Naive thymus-derived CD4-positive, alpha-beta T cell (primary cell): Measurements from ENCODE around the gene SLCO3A1. TPM values are rescaled to one million over a fixed set of nuclear protein-coding genes. Genes with fewer than 3 reads are reported as not detected.

ENCODE experiments used
- ATAC-seq: fragments of 150-1000 bp; cut with Tn5 transposase; 2 replicates; pipeline ENCODE4 v1.10.0; 2021; ENCODE audit warnings: mild to moderate bottlenecking, moderate library complexity
- CTCF ChIA-PET: fragments of 350-600 bp; sonication (Branson Sonifier 250); formaldehyde crosslinking; loops from one replicate; lab custom pipeline; 2021; ENCODE audit warnings: antibody characterized with exemption; lab: Charles Lee
- POLR2A ChIA-PET: fragments of 350-600 bp; sonication (Branson Sonifier 250); formaldehyde crosslinking; loops from one replicate; lab custom pipeline; 2021; ENCODE audit warnings: antibody characterized with exemption, inconsistent platforms; lab: Charles Lee
- DNase-seq, 9 donors: peaks; one replicate each; pipeline versions ENCODE4 v3.0.0 to v3.0.0-alpha.2; 2020 to 2022; ENCODE audit warnings: mixed read lengths in 1 of 9
- H3K27ac ChIP-seq: one replicate; pipeline ENCODE4 v1.7.0; 2013; ENCODE audit warnings: mild to moderate bottlenecking, low read depth, low read length, moderate library complexity
- H3K27me3 ChIP-seq, 2 donors: one replicate each; pipeline ENCODE4 v1.7.0; 2013; ENCODE audit warnings: low read length in 2 of 2, mild to moderate bottlenecking in 2 of 2, moderate library complexity in 2 of 2; ENCODE audit not compliant: control insufficient read depth in 2 of 2, insufficient read depth in 2 of 2
- H3K36me3 ChIP-seq, 3 experiments: 1 replicate in 2 of 3; 2 replicates in 1 of 3; pipeline ENCODE4 v1.7.0; 2013; ENCODE audit warnings: low read length in 3 of 3, mild to moderate bottlenecking in 3 of 3, moderate library complexity in 1 of 3; ENCODE audit not compliant: insufficient read depth in 3 of 3, control insufficient read depth in 2 of 3
- H3K4me1 ChIP-seq, 2 donors: one replicate each; pipeline ENCODE4 v1.7.0; 2013; ENCODE audit warnings: low read length in 2 of 2, mild to moderate bottlenecking in 2 of 2, moderate library complexity in 1 of 2; ENCODE audit not compliant: control insufficient read depth in 2 of 2, insufficient read depth in 2 of 2
- H3K4me3 ChIP-seq: 2 replicates; pipeline ENCODE4 v1.7.0; 2013; ENCODE audit warnings: mild to moderate bottlenecking, low read length
- H3K9me3 ChIP-seq, 3 experiments: 1 replicate in 2 of 3; 2 replicates in 1 of 3; pipeline ENCODE4 v1.7.0; 2013; ENCODE audit warnings: low read length in 3 of 3; ENCODE audit not compliant: control insufficient read depth in 2 of 3
- H3K27ac Mint-ChIP-seq, 9 donors: one replicate each; pipeline ENCODE4 v1.8.0; 2020 to 2022; ENCODE audit warnings: mixed read lengths in 9 of 9, mild to moderate bottlenecking in 8 of 9, moderate library complexity in 5 of 9, inconsistent platforms in 2 of 9
- H3K27me3 Mint-ChIP-seq, 5 donors: one replicate each; pipeline ENCODE4 v1.8.0; 2021 to 2022; ENCODE audit warnings: mixed read lengths in 5 of 5, mild to moderate bottlenecking in 1 of 5
- H3K36me3 Mint-ChIP-seq, 5 donors: one replicate each; pipeline ENCODE4 v1.8.0; 2020 to 2022; ENCODE audit warnings: mixed read lengths in 5 of 5, mild to moderate bottlenecking in 3 of 5, inconsistent platforms in 1 of 5
- H3K4me1 Mint-ChIP-seq, 7 donors: one replicate each; pipeline ENCODE4 v1.8.0; 2020 to 2022; ENCODE audit warnings: mixed read lengths in 7 of 7, mild to moderate bottlenecking in 3 of 7, inconsistent platforms in 1 of 7
- H3K4me3 Mint-ChIP-seq, 10 donors: one replicate each; pipeline ENCODE4 v1.8.0; 2020 to 2022; ENCODE audit warnings: mild to moderate bottlenecking in 10 of 10, mixed read lengths in 10 of 10, moderate library complexity in 6 of 10, inconsistent platforms in 2 of 10
- H3K9me3 Mint-ChIP-seq, 11 donors: one replicate each; pipeline ENCODE4 v1.8.0; 2020 to 2022; ENCODE audit warnings: mixed read lengths in 11 of 11, mild to moderate bottlenecking in 4 of 11, inconsistent platforms in 1 of 11, moderate library complexity in 1 of 11
- intact Hi-C, 2 donors: fragments of 100-400 bp; cut with micrococcal nuclease; formaldehyde crosslinking; loops; one replicate each; pipeline ENCODE4 v1.15.1; 2023
- polyA plus RNA-seq, 2 donors: library from polyadenylated mRNA; unstranded; fragments of 300-500 nt; fragmentation: Illumina TruSeq; gene quantifications; one replicate each; pipeline ENCODE4 v1.2.3, GENCODE V29; 2021
- total RNA-seq, 6 experiments: library from RNA in 5 of 6; stranded (reverse) in 5 of 6; gene quantifications; 1 replicate in 5 of 6; 2 replicates in 1 of 6; pipeline ENCODE4 v1.2.3 and lab custom pipeline; 2021 to 2026

Gene SLCO3A1
- total and polyA plus RNA-seq, 7 experiments from 2014 or later, result 15.4 to 69.1 (median 24.3) TPM

DNA sequence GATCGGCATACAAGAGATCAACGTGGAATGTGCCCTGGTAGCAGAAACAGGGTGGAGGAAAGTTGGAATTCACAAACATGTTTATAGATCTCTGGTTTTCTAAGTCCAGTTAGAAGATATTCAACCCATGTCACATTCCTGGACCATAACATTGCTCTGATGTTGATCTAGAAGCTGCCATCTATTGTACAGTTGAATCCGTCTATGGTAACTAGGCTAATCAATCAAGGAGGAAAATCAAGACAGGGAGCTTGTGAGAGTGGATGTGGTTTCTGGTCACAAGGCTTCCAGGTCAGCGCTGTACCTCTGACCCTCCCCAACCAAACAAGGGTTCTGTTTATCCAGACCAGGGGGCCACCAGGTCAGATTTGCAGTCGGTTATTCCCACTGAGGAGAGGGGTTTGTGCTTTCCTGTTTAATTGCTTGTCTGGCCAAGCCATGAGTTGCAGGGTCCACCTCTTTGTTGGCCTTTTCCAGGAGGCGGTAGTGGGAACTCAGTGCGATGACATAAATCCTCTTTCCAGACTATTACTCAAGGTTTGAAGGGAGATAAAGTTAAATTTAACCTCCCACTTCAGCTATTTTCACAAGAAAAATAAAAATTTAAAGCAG is 130.3 kb downstream of the SLCO3A1 start:
- no peaks in the 10 kb centered on the region for H3K36me3 ChIP-seq
- no peak overlapping the region for H3K27ac ChIP-seq
- peaks cover 0 to 2% (median 0%) of the 10 kb centered on the region in 11 donors for H3K9me3 Mint-ChIP-seq
- no peak overlapping the region for H3K4me3 Mint-ChIP-seq
- ATAC-seq, result no peak
- POLR2A ChIA-PET, result no interaction called here
- peaks cover 0 to 1% (median 0%) of the 10 kb centered on the region in 5 donors for H3K27me3 Mint-ChIP-seq
- no peak for DNase-seq
- no peak overlapping the region for H3K27ac Mint-ChIP-seq
- CTCF ChIA-PET, result no interaction called here
- peaks cover 0 to 4% of the 10 kb centered on the region in 2 donors for H3K4me1 ChIP-seq
- H3K4me1 Mint-ChIP-seq, result peaks cover 0 to 27% (median 15%) of the 10 kb centered on the region in 7 donors
- no peak overlapping the region for H3K4me3 ChIP-seq
- H3K27me3 ChIP-seq, result no peaks in the 10 kb centered on the region
- peaks cover 0 to 5% (median 0%) of the 10 kb centered on the region in 5 donors for H3K36me3 Mint-ChIP-seq
- intact Hi-C loops, result no loop called here
- no peaks in the 10 kb centered on the region for H3K9me3 ChIP-seq

- POLR2A ChIA-PET, result no interaction called here
- H3K27ac Mint-ChIP-seq, result no peak overlapping the region
Measured at GRCh38 chr15:91985297-91985696, 131.8 kb downstream of the SLCO3A1 start.

GRCh38 chr15:91988071-91988470 is 134.6 kb downstream of the SLCO3A1 start:
- Mint-ChIP-seq H3K27me3 (no peaks in the 10 kb centered on the region), H3K9me3 (no peaks in the 10 kb centered on the region), H3K36me3 (no peaks in the 10 kb centered on the region), H3K4me3 (no peak overlapping the region), H3K27ac (no peak overlapping the region), H3K4me1 (peaks cover 3 to 66% (median 29%) of the 10 kb centered on the region in 7 donors)
- no peak overlapping the region for H3K4me3 ChIP-seq
- H3K9me3 ChIP-seq, result no peaks in the 10 kb centered on the region
- H3K36me3 ChIP-seq, result no peaks in the 10 kb centered on the region
- no peak for DNase-seq
- H3K27ac ChIP-seq, result no peak overlapping the region
- peaks cover 4 to 7% of the 10 kb centered on the region in 2 donors for H3K4me1 ChIP-seq
- ChIA-PET CTCF (no interaction called here), POLR2A (no interaction called here)
- H3K27me3 ChIP-seq, result no peaks in the 10 kb centered on the region
- intact Hi-C loops, result no loop called here
- ATAC-seq, result no peak

More at GRCh38 chr15:91985297-91985696, 131.8 kb downstream of the SLCO3A1 start:
- H3K27me3 Mint-ChIP-seq, result no peaks in the 10 kb centered on the region
- Histone ChIP-seq H3K36me3 (no peaks in the 10 kb centered on the region), H3K27me3 (no peaks in the 10 kb centered on the region), H3K4me1 (peaks cover 0 to 4% of the 10 kb centered on the region in 2 donors), H3K4me3 (no peak overlapping the region), H3K9me3 (no peaks in the 10 kb centered on the region), H3K27ac (no peak overlapping the region)
- H3K36me3 Mint-ChIP-seq, result peaks cover 0 to 5% (median 0%) of the 10 kb centered on the region in 5 donors
- H3K4me3 Mint-ChIP-seq, result no peak overlapping the region
- DNase-seq (no peak), ATAC-seq (no peak)
- intact Hi-C loops, result no loop called here
- H3K9me3 Mint-ChIP-seq, result peaks cover 0 to 2% (median 0%) of the 10 kb centered on the region in 11 donors
- peaks cover 0 to 41% (median 17%) of the 10 kb centered on the region in 7 donors for H3K4me1 Mint-ChIP-seq
- CTCF ChIA-PET, result no interaction called here

- Histone ChIP-seq H3K27me3 (no peaks in the 10 kb centered on the region), H3K9me3 (no peaks in the 10 kb centered on the region), H3K4me3 (no peak overlapping the region), H3K36me3 (no peaks in the 10 kb centered on the region), H3K4me1 (peaks cover 4 to 7% of the 10 kb centered on the region in 2 donors), H3K27ac (no peak overlapping the region)
- Mint-ChIP-seq H3K9me3 (no peaks in the 10 kb centered on the region), H3K36me3 (no peaks in the 10 kb centered on the region), H3K27me3 (no peaks in the 10 kb centered on the region), H3K4me1 (peaks cover 5 to 67% (median 31%) of the 10 kb centered on the region in 7 donors), H3K4me3 (no peak overlapping the region), H3K27ac (no peak overlapping the region)
- ChIA-PET CTCF (no interaction called here), POLR2A (no interaction called here)
- DNase-seq, result no peak
- intact Hi-C loops, result no loop called here
- ATAC-seq, result no peak
Measured at GRCh38 chr15:91988655-91989054, 135.1 kb downstream of the SLCO3A1 start.

DNA sequence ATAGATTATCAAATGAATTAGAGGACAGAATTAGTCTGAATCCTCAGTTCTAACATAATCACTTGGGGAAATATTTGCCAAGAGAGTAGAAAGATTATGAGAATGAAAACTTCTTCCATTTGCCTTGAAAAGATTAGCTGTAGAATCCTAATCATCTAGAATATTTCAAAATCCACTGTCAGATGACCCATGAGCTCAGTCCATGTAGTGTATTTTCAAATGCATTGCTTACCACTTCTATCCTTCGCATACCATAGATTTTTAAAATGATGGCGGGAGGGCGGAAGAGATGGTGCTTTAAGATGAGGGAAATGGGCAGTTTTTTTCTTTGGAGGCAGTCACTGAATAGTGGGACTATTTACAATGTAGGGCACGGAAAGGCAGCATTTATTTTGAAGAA is 136.3 kb downstream of the SLCO3A1 start:
- peaks cover 5 to 70% (median 35%) of the 10 kb centered on the region in 7 donors for H3K4me1 Mint-ChIP-seq
- POLR2A ChIA-PET, result no interaction called here
- Histone ChIP-seq H3K27ac (no peak overlapping the region), H3K4me1 (peaks cover under 1 to 7% of the 10 kb centered on the region in 2 donors), H3K4me3 (no peak overlapping the region), H3K27me3 (no peaks in the 10 kb centered on the region), H3K36me3 (no peaks in the 10 kb centered on the region), H3K9me3 (no peaks in the 10 kb centered on the region)
- CTCF ChIA-PET, result no interaction called here
- H3K27me3 Mint-ChIP-seq, result no peaks in the 10 kb centered on the region
- no peaks in the 10 kb centered on the region for H3K9me3 Mint-ChIP-seq
- no peak overlapping the region for H3K27ac Mint-ChIP-seq
- no peak for DNase-seq
- no peak for ATAC-seq
- no peaks in the 10 kb centered on the region for H3K36me3 Mint-ChIP-seq
- intact Hi-C loops, result no loop called here
- no peak overlapping the region for H3K4me3 Mint-ChIP-seq

DNA sequence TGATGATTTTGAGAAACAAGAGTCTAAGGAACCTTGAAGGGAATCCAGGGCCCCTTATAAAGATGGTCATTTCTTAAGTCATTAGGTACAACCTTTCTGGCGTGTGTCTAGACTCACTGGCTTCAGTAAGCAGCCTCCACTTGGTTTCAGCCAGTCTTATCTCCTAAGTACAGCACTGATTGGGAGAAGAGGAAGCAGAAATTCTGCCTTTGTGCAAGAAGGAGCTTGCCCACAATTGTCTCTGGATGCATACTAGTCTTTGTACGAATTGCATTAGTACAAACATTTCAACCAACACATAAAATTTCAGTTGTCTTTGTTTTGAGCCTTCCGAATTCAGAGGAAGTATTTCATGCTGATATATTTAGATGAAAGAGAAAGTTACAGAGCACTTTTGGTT is 139.4 kb downstream of the SLCO3A1 start:
- no peak for ATAC-seq
- H3K36me3 ChIP-seq, result no peaks in the 10 kb centered on the region
- no peaks in the 10 kb centered on the region for H3K9me3 Mint-ChIP-seq
- no peaks in the 10 kb centered on the region for H3K27me3 ChIP-seq
- H3K36me3 Mint-ChIP-seq, result peaks cover 0 to 4% (median 0%) of the 10 kb centered on the region in 5 donors
- H3K4me3 ChIP-seq, result no peak overlapping the region
- peaks cover 0 to 7% of the 10 kb centered on the region in 2 donors for H3K4me1 ChIP-seq
- no peak overlapping the region for H3K27ac ChIP-seq
- intact Hi-C loops, result no loop called here
- ChIA-PET CTCF (no interaction called here), POLR2A (no interaction called here)
- H3K4me1 Mint-ChIP-seq, result peaks cover 5 to 56% (median 26%) of the 10 kb centered on the region in 7 donors
- peak overlapping the region in 2 of 9 donors; percentile 52 to 57 for H3K27ac Mint-ChIP-seq
- no peaks in the 10 kb centered on the region for H3K27me3 Mint-ChIP-seq
- no peak overlapping the region for H3K4me3 Mint-ChIP-seq
- no peak for DNase-seq
- H3K9me3 ChIP-seq, result no peaks in the 10 kb centered on the region

DNA sequence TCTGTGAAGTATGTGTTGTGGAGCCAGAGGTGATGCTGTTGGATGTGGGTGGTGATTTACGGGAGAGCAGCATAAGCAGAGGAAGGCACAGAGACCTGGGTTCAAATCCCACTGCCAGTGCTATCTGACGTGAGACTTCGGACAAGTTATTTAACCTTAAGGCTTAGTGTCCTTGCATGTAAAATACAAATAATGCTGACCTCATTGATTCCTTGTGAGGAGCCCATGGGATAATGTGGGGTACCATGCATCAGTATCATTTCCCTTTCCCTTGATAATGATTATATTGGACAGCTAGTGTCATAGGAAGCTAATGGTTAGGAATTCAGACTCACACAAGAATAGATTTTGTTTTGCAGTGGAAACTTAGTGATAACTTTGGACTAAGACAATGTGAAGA is 141.6 kb downstream of the SLCO3A1 start:
- H3K27ac Mint-ChIP-seq, result peak overlapping the region in 1 of 9 donors; percentile 44
- peaks cover 5 to 43% (median 31%) of the 10 kb centered on the region in 7 donors for H3K4me1 Mint-ChIP-seq
- intact Hi-C loops, result no loop called here

More for the DNA sequence above, 141.6 kb downstream of the SLCO3A1 start:
- DNase-seq, result no peak
- Histone ChIP-seq H3K27ac (no peak overlapping the region), H3K36me3 (no peaks in the 10 kb centered on the region), H3K4me3 (no peak overlapping the region), H3K9me3 (no peaks in the 10 kb centered on the region), H3K4me1 (peaks cover 0 to 7% of the 10 kb centered on the region in 2 donors), H3K27me3 (no peaks in the 10 kb centered on the region)
- Mint-ChIP-seq H3K36me3 (peaks cover 0 to 4% (median 0%) of the 10 kb centered on the region in 5 donors), H3K27me3 (no peaks in the 10 kb centered on the region), H3K9me3 (no peaks in the 10 kb centered on the region), H3K4me3 (no peak overlapping the region)
- POLR2A ChIA-PET, result no interaction called here
- CTCF ChIA-PET, result interaction anchor here (0.7 kb wide), 1 partner anchor 69 kb away, joined by 3 read pairs; no protein-coding TSS in a partner anchor
- ATAC-seq, result no peak
